Effector CD4-positive, alpha-beta T cell (primary cell): ENCODE results near the gene USP10.
"Not testable (repeated sequence)": the region's sequence is repeated elsewhere in the genome, so short reads cannot be mapped to it uniquely, and the experiment has no call there.

Experiments used
- DNase-seq: peaks from one replicate; pipeline ENCODE4 v3.0.0-alpha.2; 2020

The USP10 gene

DNA sequence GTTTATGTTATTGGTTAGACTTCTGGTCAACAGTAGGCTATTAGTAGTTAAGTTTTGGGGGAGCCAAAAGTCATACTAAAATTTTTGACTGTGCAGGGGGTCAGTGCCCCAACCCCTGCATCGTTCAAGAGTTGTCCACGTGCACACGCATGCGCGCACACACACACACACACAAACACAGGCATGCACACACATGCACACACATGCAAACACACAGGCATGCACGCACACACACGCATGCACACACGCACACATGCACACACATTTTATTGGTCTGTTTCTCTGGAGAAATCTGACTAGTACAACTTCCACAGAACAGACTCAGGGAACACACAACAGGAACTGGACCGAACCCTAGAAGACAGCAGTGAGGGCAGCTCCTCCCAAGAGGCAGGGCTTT is 24.4 kb upstream of the USP10 start:
- DNase-seq = no peak

- DNase-seq = no peak
These were observed 23.9 kb upstream of the USP10 start for GRCh38 chr16:84675884-84676283.

GRCh38 chr16:84677017-84677803 is 22.6 kb upstream of the USP10 start:
- no peak for DNase-seq

- DNase-seq = no peak
These were observed 22.0 kb upstream of the USP10 start for GRCh38 chr16:84677849-84678248.

DNA sequence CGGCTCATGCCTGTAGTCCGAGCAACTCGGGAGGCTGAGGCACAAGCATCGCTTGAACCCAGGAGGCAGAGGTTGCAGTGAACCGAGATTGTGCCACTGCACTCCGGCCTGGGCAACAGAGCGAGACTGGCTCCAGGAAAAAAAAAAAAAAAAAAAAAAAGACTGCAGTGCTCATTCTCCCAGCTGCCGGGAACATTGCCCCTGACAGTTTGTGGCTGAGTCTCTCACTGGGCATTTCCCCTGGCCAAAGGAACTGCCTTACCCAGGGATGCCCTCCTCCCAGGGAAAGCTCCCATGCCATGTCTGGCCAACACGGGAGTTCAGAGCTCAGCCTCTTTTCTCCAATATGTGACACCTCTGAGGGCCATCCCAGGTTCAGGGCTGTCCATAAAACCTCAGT is 21.3 kb upstream of the USP10 start:
- DNase-seq = no peak

GRCh38 chr16:84680165-84680842 is 19.5 kb upstream of the USP10 start:
- DNase-seq = no peak

DNA sequence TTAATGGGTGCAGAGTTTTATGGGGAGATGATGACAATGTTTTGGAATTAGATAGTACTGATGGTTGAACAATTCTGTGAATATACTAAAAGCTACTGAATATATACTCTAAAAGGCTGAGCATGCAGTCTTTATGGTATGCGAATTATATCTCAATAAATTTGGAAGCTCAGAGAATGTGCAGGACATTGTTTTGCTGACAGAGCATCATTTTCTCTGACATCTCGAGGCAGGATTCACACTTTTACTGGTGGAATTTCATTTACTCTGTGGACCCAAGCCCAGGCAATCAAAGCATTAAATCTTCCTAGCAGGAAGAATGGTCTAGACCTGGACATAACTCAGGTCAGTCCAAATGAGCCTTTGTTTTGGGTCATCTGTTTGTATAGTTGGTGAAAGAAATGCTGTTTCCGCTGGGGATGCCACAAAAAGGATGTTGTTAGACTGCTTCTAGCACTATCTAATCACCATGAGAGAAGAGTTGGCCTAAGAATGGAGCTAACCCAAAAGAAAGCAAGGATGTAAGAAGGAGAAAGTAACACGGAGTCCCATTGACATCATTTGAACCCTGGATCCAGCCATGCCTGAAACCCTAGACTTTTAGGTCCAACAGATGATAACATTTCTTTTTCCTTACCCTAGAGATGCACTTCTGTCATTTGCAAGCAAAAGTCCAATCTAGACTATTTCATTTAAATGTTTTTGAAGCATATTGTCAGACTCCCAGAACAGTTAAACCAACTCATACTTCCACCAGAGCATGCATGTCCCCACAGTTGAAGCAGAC is 18.8 kb upstream of the USP10 start:
- no peak for DNase-seq

DNA sequence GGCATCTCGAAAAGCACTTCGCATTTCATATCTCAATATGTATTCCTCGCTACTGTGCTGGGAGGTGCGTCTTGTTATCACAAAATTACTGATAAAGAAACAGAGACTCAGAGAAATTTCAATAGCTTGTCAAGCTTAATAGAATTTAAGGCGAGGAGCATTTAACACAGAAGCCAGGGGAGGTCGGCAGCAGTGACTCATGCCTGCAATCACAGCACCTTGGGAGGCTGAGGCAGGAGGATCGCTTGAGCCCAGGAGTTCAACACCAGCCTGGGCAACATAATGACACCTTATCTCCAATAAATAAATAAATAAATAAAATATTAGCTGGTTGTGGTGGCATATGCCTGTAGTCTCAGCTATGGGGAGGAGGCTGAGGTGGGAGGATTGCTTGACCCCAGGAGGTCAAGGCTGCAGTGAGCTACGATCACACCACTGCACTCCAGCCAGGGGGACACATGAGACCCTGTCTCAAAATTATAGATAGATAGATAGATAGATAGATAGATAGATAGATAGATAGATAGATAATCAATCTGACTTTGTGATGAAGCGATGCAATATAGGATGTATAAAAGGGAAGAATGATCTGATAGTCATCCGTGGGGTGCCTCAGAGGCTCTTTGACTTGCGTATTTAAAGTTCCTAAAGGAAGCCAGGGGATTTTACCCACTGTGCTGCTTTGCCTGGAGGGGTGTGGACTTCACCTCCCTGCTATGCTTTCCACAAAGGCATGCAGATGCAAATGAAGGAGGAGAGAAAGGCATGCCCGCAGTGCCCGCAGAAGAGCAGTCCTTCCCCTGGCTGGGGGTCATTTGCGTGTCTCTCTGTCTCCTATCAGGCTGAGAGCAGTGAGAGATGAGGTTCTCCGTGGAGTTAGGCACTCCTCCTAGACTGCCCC is 15.9 kb upstream of the USP10 start:
- no peak for DNase-seq

DNA sequence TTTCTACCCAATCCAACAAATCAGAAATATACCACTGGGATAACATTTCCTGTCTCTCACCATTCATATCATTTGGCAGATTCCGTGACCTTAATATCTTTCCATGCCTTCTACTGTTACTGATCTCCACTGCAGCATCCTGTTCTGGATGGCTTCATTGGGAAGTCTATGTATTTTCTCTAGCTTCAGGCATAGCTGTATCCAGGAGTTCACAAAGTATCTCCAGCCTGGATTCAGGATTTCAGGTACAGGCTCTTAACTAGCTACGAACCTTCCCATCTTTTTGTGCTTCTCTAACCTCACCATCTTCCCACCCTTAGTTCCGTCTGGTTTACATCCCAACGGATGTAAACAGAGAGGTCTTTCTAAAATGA is 15.2 kb upstream of the USP10 start:
- DNase-seq = no peak

DNA sequence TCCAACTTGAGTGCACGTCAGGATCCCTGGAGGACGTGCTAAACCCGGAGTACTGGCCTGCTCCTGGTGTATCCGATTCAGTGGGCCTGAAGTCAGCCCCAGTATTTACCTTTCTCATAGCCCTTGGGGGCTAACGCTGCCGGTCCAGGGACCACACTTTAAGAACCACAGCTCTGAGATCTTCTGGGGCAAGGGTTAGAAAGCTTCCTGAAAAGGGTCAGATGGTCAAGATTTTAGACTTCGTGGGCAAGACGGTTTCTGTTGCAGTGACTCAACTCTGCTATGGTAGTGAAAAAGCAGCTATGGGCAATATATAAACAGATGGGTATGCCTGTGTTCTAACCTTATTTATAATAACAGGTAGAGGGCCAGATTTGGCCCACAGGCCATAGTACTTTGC is 14.6 kb upstream of the USP10 start:
- DNase-seq = no peak

DNA sequence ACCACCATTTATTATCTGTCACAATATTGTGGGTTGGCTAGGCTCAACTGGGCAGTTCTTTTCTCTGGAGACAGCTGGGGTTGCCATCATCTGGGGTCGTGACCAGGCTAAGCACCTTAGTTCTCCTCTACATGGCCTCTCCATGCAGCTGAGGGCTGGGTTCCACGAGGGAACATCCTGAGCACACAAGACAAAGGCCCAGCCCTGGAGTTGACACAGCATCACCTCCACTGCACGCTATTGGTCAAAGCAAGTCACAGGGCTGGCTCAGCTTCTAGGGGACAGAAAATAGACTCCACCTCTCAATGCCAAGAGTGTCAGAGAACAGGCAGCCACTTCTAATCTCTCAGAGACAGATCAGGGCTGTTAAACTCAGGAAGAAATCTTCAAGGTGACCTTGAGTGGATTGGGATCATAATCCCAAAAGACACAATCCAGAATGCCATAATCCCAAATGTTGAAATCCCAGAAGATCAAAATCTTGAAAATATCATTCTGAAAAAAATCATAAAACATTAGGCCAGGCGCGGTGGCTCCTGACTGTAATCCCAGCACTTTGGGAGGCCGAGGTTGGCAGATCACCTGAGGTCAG is 13.0 kb upstream of the USP10 start:
- no peak for DNase-seq

DNA sequence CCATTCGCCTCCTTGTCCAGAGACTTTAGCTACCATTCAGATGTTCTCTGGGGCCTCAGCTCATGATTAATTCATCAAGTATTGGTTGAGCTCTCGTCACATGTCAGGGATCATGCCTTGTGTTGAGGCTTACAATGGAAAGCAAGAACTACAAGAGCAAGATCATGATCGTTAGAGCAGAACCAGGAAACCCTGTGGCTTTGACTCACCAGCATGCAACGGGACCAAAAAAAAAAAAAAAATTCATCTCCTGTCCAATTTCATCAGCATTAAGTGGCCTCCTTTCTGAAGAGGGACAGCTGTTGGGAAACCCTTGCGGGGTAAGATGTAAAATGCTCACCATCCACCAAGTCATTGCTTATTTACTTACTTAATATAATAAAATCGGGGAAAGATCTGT is 12.1 kb upstream of the USP10 start:
- no peak for DNase-seq

DNA sequence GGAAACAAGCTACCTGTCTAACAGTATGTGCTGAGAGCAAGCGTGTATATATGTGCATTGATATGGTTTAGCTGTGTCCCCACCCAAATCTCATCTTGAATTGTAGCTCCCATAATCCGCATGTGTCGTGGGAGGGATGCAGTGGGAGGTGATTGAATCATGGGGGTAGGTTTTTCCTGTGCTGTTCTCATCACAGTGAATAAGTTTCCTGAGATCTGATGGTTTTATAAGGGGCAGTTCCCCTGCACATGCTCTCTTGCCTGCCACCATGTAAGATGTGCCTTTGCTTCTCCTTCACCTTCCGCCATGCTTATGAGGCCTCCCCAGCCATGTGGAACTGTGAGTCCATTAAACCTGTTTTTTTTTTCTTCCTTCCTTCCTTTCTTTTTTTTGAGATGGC is 11.6 kb upstream of the USP10 start:
- DNase-seq = not testable (repeated sequence)

DNA sequence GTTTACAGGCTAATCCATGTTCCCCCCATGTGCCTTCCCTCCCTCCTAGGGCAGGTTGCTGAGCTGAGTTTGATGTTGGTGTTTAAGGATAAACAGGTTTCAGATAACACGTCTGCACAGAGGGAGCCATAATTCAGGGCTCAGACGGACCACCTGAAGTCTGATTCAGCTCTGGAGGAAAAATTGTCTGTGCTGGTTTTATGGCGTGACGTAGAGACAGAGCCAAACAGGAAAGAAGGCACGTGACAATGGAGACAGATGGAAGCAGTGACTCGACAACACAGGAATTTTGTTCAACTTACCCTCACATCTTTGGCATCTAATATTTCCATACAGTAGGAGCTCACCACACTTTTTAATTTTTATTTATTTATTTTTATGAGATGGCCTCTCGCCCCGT is 10.7 kb upstream of the USP10 start:
- no peak for DNase-seq

DNA sequence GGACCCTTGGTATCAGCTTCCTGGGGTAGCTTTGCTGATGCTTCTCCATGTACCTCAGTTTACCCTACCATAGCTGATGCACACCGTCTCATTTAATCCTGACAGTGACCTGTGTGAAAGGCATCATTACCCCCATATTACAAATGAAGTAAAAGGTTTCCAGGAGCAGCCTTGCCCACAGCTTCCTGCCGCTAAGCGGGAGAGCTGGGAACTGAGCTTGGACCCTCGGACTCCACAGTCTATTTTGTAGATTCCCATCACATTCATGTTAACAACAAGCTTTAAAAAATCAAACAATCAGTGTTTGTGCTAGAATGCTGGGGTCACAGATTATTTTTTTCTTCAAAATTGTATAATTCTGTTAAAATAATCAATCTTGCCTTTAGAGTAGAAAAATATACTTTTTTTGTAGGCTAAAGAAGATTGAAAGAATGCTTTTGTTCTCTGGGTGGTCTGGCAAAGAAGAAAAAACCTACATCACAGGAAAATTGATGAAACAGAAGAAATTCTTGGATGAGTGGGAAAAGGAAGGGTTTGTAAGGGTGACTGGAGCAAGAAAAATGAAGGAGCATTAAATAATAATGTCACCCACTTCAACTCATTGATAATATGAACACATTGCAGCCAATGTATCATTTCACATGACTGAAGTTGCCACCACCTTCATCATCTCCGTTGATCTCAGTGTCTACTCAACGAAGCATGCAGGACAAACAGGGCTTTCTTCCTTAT is 9.5 kb upstream of the USP10 start:
- DNase-seq = no peak

- DNase-seq = no peak
These were observed 7.2 kb upstream of the USP10 start for GRCh38 chr16:84692451-84693214.

- not testable (repeated sequence) for DNase-seq
These were observed 5.9 kb upstream of the USP10 start for GRCh38 chr16:84693869-84694268.

GRCh38 chr16:84694980-84695379 is 4.8 kb upstream of the USP10 start:
- no peak for DNase-seq

GRCh38 chr16:84699147-84699711 is 571 bp upstream of the USP10 start:
- DNase-seq = no peak
